ENCODE results near the gene CEL. TPM values are rescaled to one million over a fixed set of nuclear protein-coding genes. Genes with fewer than 3 reads are reported as not detected.

CEL gene
- total and polyA plus RNA-seq, 10 of the 15 experiments (the other 5 are each of a cell fraction or from before 2014, with no cell fraction given): 0.05 to 4.1 (median 0.29) TPM; not detected in 2

DNA sequence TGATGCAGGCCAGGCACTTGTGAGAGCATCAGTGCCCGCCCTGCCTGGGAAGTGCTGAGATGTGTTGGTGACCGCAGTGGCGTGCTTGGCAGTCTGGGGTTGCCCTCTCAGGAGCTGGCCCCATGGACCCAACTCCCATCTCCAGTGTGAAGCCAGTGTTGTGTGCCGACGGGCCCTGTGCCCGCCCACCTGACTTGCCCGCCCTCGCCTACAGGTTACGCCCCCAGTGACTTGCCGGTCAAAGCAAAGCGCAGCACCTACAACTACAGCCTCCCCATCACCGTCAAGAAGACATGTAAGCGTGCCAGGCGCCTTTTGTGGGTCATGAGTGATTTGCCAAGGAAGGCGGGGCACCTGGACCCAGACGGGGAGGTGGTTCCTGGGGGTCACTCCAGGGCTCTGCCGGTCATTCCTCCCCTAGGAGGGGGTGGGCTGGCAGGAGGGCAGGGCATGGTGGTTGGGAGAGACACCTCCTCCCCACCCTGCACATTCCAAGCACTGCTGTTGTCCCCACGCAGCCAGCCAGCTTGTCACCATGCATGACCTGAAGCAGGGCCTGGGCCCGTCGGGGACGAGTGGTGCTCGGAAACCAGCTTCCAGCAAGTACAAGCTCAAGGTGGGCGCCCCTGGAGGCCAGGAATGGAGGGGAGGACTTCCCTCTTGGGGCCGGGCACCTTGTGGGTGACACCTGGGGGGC lies 7.4 kb upstream of the CEL start:
- intact Hi-C loops (cut with micrococcal nuclease; ENCODE audit: unreplicated experiment): no loop called here
- TF ChIP-seq, protein P1, sequence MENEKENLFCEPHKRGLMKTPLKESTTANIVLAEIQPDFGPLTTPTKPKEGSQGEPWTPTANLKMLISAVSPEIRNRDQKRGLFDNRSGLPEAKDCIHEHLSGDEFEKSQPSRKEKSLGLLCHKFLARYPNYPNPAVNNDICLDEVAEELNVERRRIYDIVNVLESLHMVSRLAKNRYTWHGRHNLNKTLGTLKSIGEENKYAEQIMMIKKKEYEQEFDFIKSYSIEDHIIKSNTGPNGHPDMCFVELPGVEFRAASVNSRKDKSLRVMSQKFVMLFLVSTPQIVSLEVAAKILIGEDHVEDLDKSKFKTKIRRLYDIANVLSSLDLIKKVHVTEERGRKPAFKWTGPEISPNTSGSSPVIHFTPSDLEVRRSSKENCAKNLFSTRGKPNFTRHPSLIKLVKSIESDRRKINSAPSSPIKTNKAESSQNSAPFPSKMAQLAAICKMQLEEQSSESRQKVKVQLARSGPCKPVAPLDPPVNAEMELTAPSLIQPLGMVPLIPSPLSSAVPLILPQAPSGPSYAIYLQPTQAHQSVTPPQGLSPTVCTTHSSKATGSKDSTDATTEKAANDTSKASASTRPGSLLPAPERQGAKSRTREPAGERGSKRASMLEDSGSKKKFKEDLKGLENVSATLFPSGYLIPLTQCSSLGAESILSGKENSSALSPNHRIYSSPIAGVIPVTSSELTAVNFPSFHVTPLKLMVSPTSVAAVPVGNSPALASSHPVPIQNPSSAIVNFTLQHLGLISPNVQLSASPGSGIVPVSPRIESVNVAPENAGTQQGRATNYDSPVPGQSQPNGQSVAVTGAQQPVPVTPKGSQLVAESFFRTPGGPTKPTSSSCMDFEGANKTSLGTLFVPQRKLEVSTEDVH (IDR thresholded peaks at IDR 0.05; ENCODE audit: low read depth, partially characterized antibody): no peak
- TF ChIP-seq ASH2L (IDR thresholded peaks at IDR 0.05; ENCODE audit: borderline replicate concordance, low read depth) (no peak), SREBF1 (IDR thresholded peaks at IDR 0.05; ENCODE audit: low read length) (no peak), KLF5 (IDR thresholded peaks at IDR 0.05; ENCODE audit: partially characterized antibody) (no peak), POLR2A (IDR thresholded peaks at IDR 0.05; ENCODE audit: low read depth, low read length) (no peak; the same call in 1 of the 2 replicates), SMAD1 (IDR thresholded peaks at IDR 0.05; ENCODE audit: low read depth, partially characterized antibody) (no peak), ZNF274 (IDR thresholded peaks at IDR 0.05; ENCODE audit: insufficient read depth, insufficient read length) (no peak), PML (IDR thresholded peaks at IDR 0.05; ENCODE audit: low read length) (no peak), YBX1 (IDR thresholded peaks at IDR 0.05) (no peak), NR2C2 (IDR thresholded peaks at IDR 0.05; ENCODE audit: borderline replicate concordance, control insufficient read depth, insufficient read length, low read depth) (no peak), TAF1 (IDR thresholded peaks at IDR 0.05; ENCODE audit: borderline replicate concordance, low read depth, low read length) (no peak), SMARCA5 (IDR thresholded peaks at IDR 0.05) (no peak), NRF1 (conservative IDR thresholded peaks at IDR 0.05; ENCODE audit: low read depth, low read length) (no peak), IRF4 (IDR thresholded peaks at IDR 0.05; ENCODE audit: low read depth, low read length) (no peak), BRCA1 (IDR thresholded peaks at IDR 0.05; ENCODE audit: low read depth, low read length) (no peak), TCF12 (IDR thresholded peaks at IDR 0.05; ENCODE audit: low read depth, low read length) (no peak)
- TF ChIP-seq, protein P2, sequence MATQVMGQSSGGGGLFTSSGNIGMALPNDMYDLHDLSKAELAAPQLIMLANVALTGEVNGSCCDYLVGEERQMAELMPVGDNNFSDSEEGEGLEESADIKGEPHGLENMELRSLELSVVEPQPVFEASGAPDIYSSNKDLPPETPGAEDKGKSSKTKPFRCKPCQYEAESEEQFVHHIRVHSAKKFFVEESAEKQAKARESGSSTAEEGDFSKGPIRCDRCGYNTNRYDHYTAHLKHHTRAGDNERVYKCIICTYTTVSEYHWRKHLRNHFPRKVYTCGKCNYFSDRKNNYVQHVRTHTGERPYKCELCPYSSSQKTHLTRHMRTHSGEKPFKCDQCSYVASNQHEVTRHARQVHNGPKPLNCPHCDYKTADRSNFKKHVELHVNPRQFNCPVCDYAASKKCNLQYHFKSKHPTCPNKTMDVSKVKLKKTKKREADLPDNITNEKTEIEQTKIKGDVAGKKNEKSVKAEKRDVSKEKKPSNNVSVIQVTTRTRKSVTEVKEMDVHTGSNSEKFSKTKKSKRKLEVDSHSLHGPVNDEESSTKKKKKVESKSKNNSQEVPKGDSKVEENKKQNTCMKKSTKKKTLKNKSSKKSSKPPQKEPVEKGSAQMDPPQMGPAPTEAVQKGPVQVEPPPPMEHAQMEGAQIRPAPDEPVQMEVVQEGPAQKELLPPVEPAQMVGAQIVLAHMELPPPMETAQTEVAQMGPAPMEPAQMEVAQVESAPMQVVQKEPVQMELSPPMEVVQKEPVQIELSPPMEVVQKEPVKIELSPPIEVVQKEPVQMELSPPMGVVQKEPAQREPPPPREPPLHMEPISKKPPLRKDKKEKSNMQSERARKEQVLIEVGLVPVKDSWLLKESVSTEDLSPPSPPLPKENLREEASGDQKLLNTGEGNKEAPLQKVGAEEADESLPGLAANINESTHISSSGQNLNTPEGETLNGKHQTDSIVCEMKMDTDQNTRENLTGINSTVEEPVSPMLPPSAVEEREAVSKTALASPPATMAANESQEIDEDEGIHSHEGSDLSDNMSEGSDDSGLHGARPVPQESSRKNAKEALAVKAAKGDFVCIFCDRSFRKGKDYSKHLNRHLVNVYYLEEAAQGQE (IDR thresholded peaks at IDR 0.05; ENCODE audit: low read depth, low read length): no peak
- TF ChIP-seq, protein P3, sequence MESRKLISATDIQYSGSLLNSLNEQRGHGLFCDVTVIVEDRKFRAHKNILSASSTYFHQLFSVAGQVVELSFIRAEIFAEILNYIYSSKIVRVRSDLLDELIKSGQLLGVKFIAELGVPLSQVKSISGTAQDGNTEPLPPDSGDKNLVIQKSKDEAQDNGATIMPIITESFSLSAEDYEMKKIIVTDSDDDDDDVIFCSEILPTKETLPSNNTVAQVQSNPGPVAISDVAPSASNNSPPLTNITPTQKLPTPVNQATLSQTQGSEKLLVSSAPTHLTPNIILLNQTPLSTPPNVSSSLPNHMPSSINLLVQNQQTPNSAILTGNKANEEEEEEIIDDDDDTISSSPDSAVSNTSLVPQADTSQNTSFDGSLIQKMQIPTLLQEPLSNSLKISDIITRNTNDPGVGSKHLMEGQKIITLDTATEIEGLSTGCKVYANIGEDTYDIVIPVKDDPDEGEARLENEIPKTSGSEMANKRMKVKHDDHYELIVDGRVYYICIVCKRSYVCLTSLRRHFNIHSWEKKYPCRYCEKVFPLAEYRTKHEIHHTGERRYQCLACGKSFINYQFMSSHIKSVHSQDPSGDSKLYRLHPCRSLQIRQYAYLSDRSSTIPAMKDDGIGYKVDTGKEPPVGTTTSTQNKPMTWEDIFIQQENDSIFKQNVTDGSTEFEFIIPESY (IDR thresholded peaks at IDR 0.05): no peak
- DNase-seq (ENCODE audit: low read depth, low spot score) (no peak), FAIRE-seq (no peak), ATAC-seq (no peak)
- no peaks in the 10 kb centered on the region for H4K20me1 ChIP-seq (ENCODE audit: control insufficient read depth, insufficient read depth)
- in situ Hi-C loops (cut with MboI): no loop called here
- no peak overlapping the region for H3K9ac ChIP-seq (ENCODE audit: control insufficient read depth, insufficient read depth, low read length)
- no peak overlapping the region for H3K4me3 ChIP-seq
- no peaks in the 10 kb centered on the region for H3K27me3 ChIP-seq (replicated peaks in 1 of 2; ENCODE audit: control insufficient read depth in 2 of 2, insufficient read depth in 2 of 2, low read length in 1 of 2)
- ChIA-PET RAD21 (ENCODE audit: unreplicated experiment) (no interaction called here), POLR2A (no interaction called here), CTCF (no interaction called here), SMC1A (ENCODE audit: uncharacterized antibody, unreplicated experiment) (no interaction called here)
- 97% methylated on average over 13 of the region's 24 CpGs for WGBS (ENCODE audit: insufficient coverage, insufficient replicate concordance, low lambda C conversion rate, missing lambda C conversion rate)
- H3K27ac ChIP-seq (ENCODE audit: control insufficient read depth, insufficient read depth): no peak overlapping the region
- H3K4me1 ChIP-seq (ENCODE audit: control insufficient read depth, insufficient read depth, low read length): peaks cover 12% of the 10 kb centered on the region
- H3K4me2 ChIP-seq (ENCODE audit: control insufficient read depth, insufficient read depth): no peak overlapping the region
- peaks cover 10 to 37% of the 10 kb centered on the region in 2 experiments; a peak in 3 of 4 replicates for H3K36me3 ChIP-seq (ENCODE audit: control insufficient read depth in 2 of 2, insufficient read depth in 2 of 2, low read length in 1 of 2)
- H3K9me3 ChIP-seq (replicated peaks; ENCODE audit: control insufficient read depth, insufficient read depth, low read length): no peaks in the 10 kb centered on the region
- H2AFZ ChIP-seq (ENCODE audit: control insufficient read depth, low read depth, low read length): no peak overlapping the region
- BruUV-seq (replicated peaks): no TSS peak
- no peaks in the 10 kb centered on the region for H3K79me2 ChIP-seq (ENCODE audit: control insufficient read depth, insufficient read depth, low read length)
